K562 (cell line): ENCODE measurements around the gene KLF13. TPM values are rescaled to one million over a fixed set of nuclear protein-coding genes. Genes with fewer than 3 reads are reported as not detected.
A peak's percentile ranks its signal among the peaks of the same experiment; 100 is the strongest.

ENCODE experiments used
- ATAC-seq: fragments of 200-7000 bp; cut with Tn5 transposase; 3 replicates; pipeline ENCODE4 v1.9.1; 2020; ENCODE audit warnings: moderate library complexity
- BruUV-seq: library from RNA; stranded (reverse); fragments of 400-500 nt; replicated peaks from 2 replicates; lab custom pipeline; 2021; lab: Mats Ljungman, UMichigan
- CTCF ChIA-PET: fragments of 300-600 bp; formaldehyde crosslinking; extraction: SDS; loops from one replicate; lab custom pipeline; 2021; ENCODE audit warnings: low intra/inter-chr PET ratio; lab: Yijun Ruan, JAX
- POLR2A ChIA-PET: fragments of 300-600, 350-650 bp; sonication (Branson Sonifier 250); formaldehyde crosslinking; extraction: SDS; loops from one replicate; lab custom pipeline; 2021; ENCODE audit warnings: antibody characterized with exemption, inconsistent platforms; lab: Yijun Ruan, JAX
- DNase-seq, 4 experiments: peaks; one replicate each; pipeline versions ENCODE4 v3.0.0 to v3.0.0-alpha.2; 2011 to 2018; ENCODE audit warnings: low spot score in 3 of 4, mixed read lengths in 3 of 4; ENCODE audit errors: extremely low read depth in 1 of 4
- FAIRE-seq: peaks from 2 replicates; lab custom pipeline; 2011; peaks lifted over from hg19 to GRCh38; lab: Jason Lieb, UNC
- H2AFZ ChIP-seq: 2 replicates; pipeline ENCODE4 v1.6.0; 2011; ENCODE audit warnings: low read depth, low read length, control low read depth, inconsistent platforms
- H3K27ac ChIP-seq: fragments of 200-600 bp; 3 replicates; pipeline ENCODE4 v1.8.0; 2011; ENCODE audit warnings: low read depth, mild to moderate bottlenecking, control low read depth, inconsistent platforms, low read length, moderate library complexity, mixed read lengths; ENCODE audit errors: extremely low read depth
- H3K27me3 ChIP-seq, 2 experiments: fragments of 300-600 bp in 1 of 2; 2 replicates in 1 of 2; 3 replicates in 1 of 2; pipeline versions ENCODE4 v1.6.0 to v1.8.0; 2011; ENCODE audit warnings: inconsistent platforms in 2 of 2, low read length in 2 of 2, mild to moderate bottlenecking in 1 of 2, mixed read lengths in 1 of 2, moderate library complexity in 1 of 2; ENCODE audit not compliant: control insufficient read depth in 2 of 2, insufficient read depth in 2 of 2
- H3K36me3 ChIP-seq: fragments of 300-600 bp; 3 replicates; pipeline ENCODE4 v1.8.0; 2011; ENCODE audit warnings: mild to moderate bottlenecking, low read length, inconsistent platforms; ENCODE audit not compliant: control insufficient read depth, insufficient read depth
- H3K4me1 ChIP-seq, 2 experiments: fragments of 200-600 bp in 1 of 2; replicated peaks in 1 of 2; 2 replicates in 1 of 2; 3 replicates in 1 of 2; pipeline versions ENCODE4 v1.5.1 to v1.8.0; 2011; ENCODE audit warnings: inconsistent platforms in 2 of 2, low read length in 2 of 2, mild to moderate bottlenecking in 1 of 2, mixed read lengths in 1 of 2, moderate library complexity in 1 of 2; ENCODE audit not compliant: control insufficient read depth in 2 of 2, insufficient read depth in 2 of 2
- H3K4me2 ChIP-seq: 2 replicates; pipeline ENCODE4 v1.6.1; 2011; ENCODE audit warnings: low read length, control low read depth, inconsistent platforms, mixed read lengths; ENCODE audit not compliant: insufficient read depth
- H3K4me3 ChIP-seq: fragments of 200-600 bp; sonication (generic), shearing (Covaris generic); 2 replicates; pipeline ENCODE4 v1.5.1; 2016; ENCODE audit warnings: control low read depth, inconsistent platforms
- H3K79me2 ChIP-seq: fragments of 200-600 bp; 3 replicates; pipeline ENCODE4 v1.8.0; 2011; ENCODE audit warnings: low read length, inconsistent platforms; ENCODE audit not compliant: control insufficient read depth, insufficient read depth
- H3K9ac ChIP-seq, 2 experiments: 2 replicates each; pipeline versions ENCODE4 v1.6.0 to v1.6.1; 2011; ENCODE audit warnings: low read depth in 2 of 2, low read length in 2 of 2, control low read depth in 1 of 2, inconsistent platforms in 1 of 2, mild to moderate bottlenecking in 1 of 2, mixed read lengths in 1 of 2; ENCODE audit not compliant: insufficient read depth in 1 of 2
- H3K9me1 ChIP-seq: one replicate; pipeline ENCODE4 v1.6.0; 2011; ENCODE audit warnings: inconsistent platforms, mild to moderate bottlenecking, low read length, moderate library complexity; ENCODE audit not compliant: control insufficient read depth, insufficient read depth
- H3K9me3 ChIP-seq: replicated peaks from 2 replicates; pipeline ENCODE4 v1.5.1; 2011; ENCODE audit warnings: low read depth, low read length, inconsistent platforms; ENCODE audit not compliant: control insufficient read depth, insufficient read depth
- H4K20me1 ChIP-seq: replicated peaks from 2 replicates; pipeline ENCODE4 v1.6.1; 2011; ENCODE audit warnings: low read length, inconsistent platforms, mixed read lengths; ENCODE audit not compliant: control insufficient read depth, insufficient read depth
- CAMTA2 ChIP-seq: fragments of 250-450 bp; sonication (Bioruptor Pico); conservative IDR thresholded peaks from 2 replicates; pipeline ENCODE4 v1.5.1; 2022
- CEBPB ChIP-seq: fragments of 450-650 bp; IDR thresholded peaks from 2 replicates; pipeline ENCODE4 v1.6.1; 2016; ENCODE audit warnings: missing genetic modification characterization, missing compliant biosample characterization
- CEBPG ChIP-seq, 3 experiments: fragments of 200-800 bp in 1 of 3; sonication (Bioruptor generic) in 1 of 3; sonication (generic) in 1 of 3; formaldehyde crosslinking in 1 of 3; IDR thresholded peaks in 2 of 3; conservative IDR thresholded peaks in 1 of 3; 2 replicates each; pipeline versions ENCODE4 v1.6.1 to v1.8.0; 2016 to 2022; ENCODE audit warnings: missing compliant biosample characterization in 2 of 3, missing genetic modification characterization in 2 of 3, mild to moderate bottlenecking in 1 of 3, missing genetic modification reagents in 1 of 3
- FOXO4 ChIP-seq: fragments of 450-650 bp; formaldehyde crosslinking; IDR thresholded peaks from 2 replicates; pipeline ENCODE4 v1.4.0; 2020; ENCODE audit warnings: mild to moderate bottlenecking, moderate library complexity
- MEF2A ChIP-seq: IDR thresholded peaks from 2 replicates; pipeline ENCODE4 v1.6.1; 2011; ENCODE audit warnings: low read depth, mild to moderate bottlenecking, low read length, moderate library complexity; ENCODE audit not compliant: control insufficient read depth
- PHB2 ChIP-seq: fragments of 450-650 bp; IDR thresholded peaks from 2 replicates; pipeline ENCODE4 v1.6.1; 2017; ENCODE audit warnings: low read depth
- SRSF1 ChIP-seq: fragments of 200-400 bp; formaldehyde crosslinking; IDR thresholded peaks from 2 replicates; pipeline ENCODE4 v1.6.1; 2017; ENCODE audit warnings: mild to moderate bottlenecking, low read depth, low read length, moderate library complexity
- ZNF24 ChIP-seq: fragments of 450-650 bp; IDR thresholded peaks from 2 replicates; pipeline ENCODE4 v1.6.1; 2016
- WGBS: fragments of 100-300 bp; shearing (Covaris generic); methylation state at CpG from one replicate; pipeline ENCODE4 v1.1.6; 2016; ENCODE audit warnings: low coverage, mixed read lengths; ENCODE audit not compliant: insufficient coverage; ENCODE audit errors: missing lambda C conversion rate; 5-methylcytosine and 5-hydroxymethylcytosine counted together
- in situ Hi-C: fragments of 300-500 bp; cut with MboI; formaldehyde crosslinking; loops from 4 replicates; pipeline ENCODE4 v1.15.0; 2018; ENCODE audit warnings: inconsistent platforms, mixed read lengths
- intact Hi-C: fragments of 100-400 bp; cut with micrococcal nuclease; formaldehyde crosslinking; loops from 2 replicates; pipeline ENCODE4 v1.14.2; 2022
- polyA plus RNA-seq, 8 experiments: library from polyadenylated mRNA; depleted of rRNA in 4 of 8; stranded (reverse) in 5 of 8; unstranded in 3 of 8; fragments of >200 nt; fragmentation: Nextera tagmentation in 2 of 8; fragmentation: Illumina TruSeq in 1 of 8; extraction: Ambion mirVana in 2 of 8; extraction: Trizol in 1 of 8; gene quantifications; 2 replicates each; pipeline versions ENCODE4 v1.2.1 to v1.2.3, GENCODE V29; 2011 to 2014; ENCODE audit warnings: inconsistent platforms in 1 of 8, missing spikeins in 1 of 8
- total RNA-seq, 7 experiments: library from RNA; depleted of rRNA in 6 of 7; stranded (reverse); fragments of >200 nt in 6 of 7; fragmentation: Illumina TruSeq in 2 of 7; extraction: Trizol in 2 of 7; gene quantifications; 2 replicates each; pipeline versions ENCODE4 v1.2.1 to v1.2.3, GENCODE V29; 2011 to 2021; ENCODE audit warnings: low replicate concordance in 1 of 7
- TF ChIP-seq, protein P1 (sequence below): fragments of 250-450 bp; sonication (Bioruptor Pico); IDR thresholded peaks from 2 replicates; pipeline ENCODE4 v1.8.0; 2022; ENCODE audit warnings: inconsistent platforms

Gene KLF13
- total and polyA plus RNA-seq, 9 of the 15 experiments (the other 6 are each of a cell fraction or from before 2014, with no cell fraction given): 1.8 to 10.5 (median 4.8) TPM

DNA sequence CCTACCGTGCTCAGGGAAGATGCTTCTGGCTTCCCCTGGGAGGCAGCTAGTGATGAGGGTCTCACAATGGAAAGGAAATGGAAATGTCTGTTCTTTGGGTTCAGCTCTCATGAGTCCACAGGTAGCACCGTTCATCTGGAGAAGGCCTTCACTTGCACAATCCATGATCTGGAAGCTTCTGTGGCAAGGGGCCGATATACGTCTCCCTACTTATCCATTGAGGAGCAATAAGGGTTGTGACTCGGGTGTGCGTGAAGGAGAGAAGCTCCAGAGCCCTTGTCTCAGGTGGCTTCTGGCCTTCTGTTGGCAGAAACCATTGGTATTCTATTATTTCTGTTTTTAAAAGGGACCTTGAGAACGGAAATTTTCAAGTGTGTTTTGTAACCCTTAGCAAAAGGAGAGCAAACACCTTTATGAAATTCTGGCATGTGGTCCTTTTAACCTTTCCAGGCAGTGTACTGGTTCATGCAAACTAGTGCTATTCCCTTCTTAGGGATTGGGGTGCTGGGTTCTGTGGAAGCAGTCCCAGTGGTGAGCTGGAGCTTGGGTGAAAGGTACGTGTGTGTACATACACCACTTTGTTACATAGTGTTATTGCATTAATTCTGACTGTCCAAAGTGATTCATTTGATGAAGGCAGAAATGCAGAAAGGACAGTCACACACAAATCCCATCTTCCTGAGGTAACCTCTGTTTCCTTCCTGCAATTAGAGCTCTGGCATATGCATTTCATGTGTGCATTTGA, 32.5 kb downstream of the KLF13 start:
- Histone ChIP-seq H3K9ac (no peak overlapping the region), H3K27me3 (no peaks in the 10 kb centered on the region), H3K9me1 (peaks cover under 1% of the 10 kb centered on the region), H4K20me1 (no peaks in the 10 kb centered on the region), H3K4me3 (no peak overlapping the region), H3K79me2 (0 out of 3 replicates have a peak, but pooled peaks cover 2% of the 10 kb centered on the region), H3K4me2 (no peak overlapping the region; the same call in 1 of the 2 replicates), H2AFZ (no peak overlapping the region), H3K4me1 (peaks cover 29 to 32% of the 10 kb centered on the region in 2 experiments), H3K36me3 (no peaks in the 10 kb centered on the region), H3K27ac (no peak overlapping the region), H3K9me3 (no peaks in the 10 kb centered on the region)
- ChIA-PET CTCF (no interaction called here), POLR2A (interaction anchor here (0.6 to 1.0 kb wide), 2 partner anchors 9 to 50 kb away, joined by 3 read pairs; no protein-coding TSS in a partner anchor)
- WGBS: 73% methylated on average over 7 of the region's 8 CpGs
- intact Hi-C loops (no loop called here), in situ Hi-C loops (no loop called here)
- no peak for ATAC-seq
- TF ChIP-seq ZNF24: no peak
- TF ChIP-seq CEBPB (tag): peak; percentile 82
- no peak for TF ChIP-seq SRSF1
- TF ChIP-seq CEBPG (CRISPR knock-in tag; IDR thresholded peaks at IDR 0.05): no peak
- peak; percentile 21 to 27; a peak in 2 of 4 replicates for TF ChIP-seq CEBPG (tag; conservative IDR thresholded peaks at IDR 0.05 in 1 of 2, IDR thresholded peaks at IDR 0.05 in 1 of 2)
- no peak for TF ChIP-seq MEF2A
- TF ChIP-seq, protein P1, sequence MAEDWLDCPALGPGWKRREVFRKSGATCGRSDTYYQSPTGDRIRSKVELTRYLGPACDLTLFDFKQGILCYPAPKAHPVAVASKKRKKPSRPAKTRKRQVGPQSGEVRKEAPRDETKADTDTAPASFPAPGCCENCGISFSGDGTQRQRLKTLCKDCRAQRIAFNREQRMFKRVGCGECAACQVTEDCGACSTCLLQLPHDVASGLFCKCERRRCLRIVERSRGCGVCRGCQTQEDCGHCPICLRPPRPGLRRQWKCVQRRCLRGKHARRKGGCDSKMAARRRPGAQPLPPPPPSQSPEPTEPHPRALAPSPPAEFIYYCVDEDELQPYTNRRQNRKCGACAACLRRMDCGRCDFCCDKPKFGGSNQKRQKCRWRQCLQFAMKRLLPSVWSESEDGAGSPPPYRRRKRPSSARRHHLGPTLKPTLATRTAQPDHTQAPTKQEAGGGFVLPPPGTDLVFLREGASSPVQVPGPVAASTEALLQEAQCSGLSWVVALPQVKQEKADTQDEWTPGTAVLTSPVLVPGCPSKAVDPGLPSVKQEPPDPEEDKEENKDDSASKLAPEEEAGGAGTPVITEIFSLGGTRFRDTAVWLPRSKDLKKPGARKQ (CRISPR knock-in tag): no peak
- TF ChIP-seq FOXO4 (CRISPR knock-in tag): no peak
- TF ChIP-seq CAMTA2: no peak
- no peak for TF ChIP-seq PHB2
- DNase-seq: no peak
- FAIRE-seq: peak; percentile 11
- no TSS peak for BruUV-seq
